Breast epithelium (tissue), 3 donors: ENCODE measurements around the gene ATP2B2.

ENCODE experiments used
- POLR2A ChIP-seq: fragments of 450-650 bp; IDR thresholded peaks from one replicate; pipeline ENCODE4 v1.6.1; 2016; ENCODE audit warnings: antibody characterized with exemption, mild to moderate bottlenecking, moderate library complexity
- TF ChIP-seq, protein P1 (sequence below), 3 donors: fragments of 450-650 bp; IDR thresholded peaks; one replicate each; pipeline ENCODE4 v1.5.1; 2016 to 2017; ENCODE audit warnings: antibody characterized with exemption in 3 of 3, mild to moderate bottlenecking in 3 of 3, moderate library complexity in 3 of 3

DNA sequence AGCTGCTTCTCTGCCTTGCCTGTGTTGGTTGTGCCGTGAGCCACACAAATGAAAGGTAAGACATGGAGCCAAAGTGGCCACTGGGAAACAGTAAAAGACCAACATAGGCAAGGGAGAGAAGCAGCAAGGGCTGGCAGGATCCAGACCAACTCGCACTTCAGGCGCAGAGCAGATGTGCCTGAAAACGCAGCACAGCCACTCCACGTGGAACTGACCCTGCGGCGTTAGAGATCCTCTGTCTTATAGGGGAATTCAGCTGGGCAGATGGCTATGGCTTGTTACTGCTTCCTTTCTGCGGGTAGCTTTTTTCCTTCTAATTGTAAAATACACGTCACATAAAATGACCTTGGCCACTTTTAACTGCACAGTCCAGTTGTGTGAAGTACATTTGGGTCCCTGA lies 202.3 kb downstream of the ATP2B2 start:
- TF ChIP-seq, protein P1, sequence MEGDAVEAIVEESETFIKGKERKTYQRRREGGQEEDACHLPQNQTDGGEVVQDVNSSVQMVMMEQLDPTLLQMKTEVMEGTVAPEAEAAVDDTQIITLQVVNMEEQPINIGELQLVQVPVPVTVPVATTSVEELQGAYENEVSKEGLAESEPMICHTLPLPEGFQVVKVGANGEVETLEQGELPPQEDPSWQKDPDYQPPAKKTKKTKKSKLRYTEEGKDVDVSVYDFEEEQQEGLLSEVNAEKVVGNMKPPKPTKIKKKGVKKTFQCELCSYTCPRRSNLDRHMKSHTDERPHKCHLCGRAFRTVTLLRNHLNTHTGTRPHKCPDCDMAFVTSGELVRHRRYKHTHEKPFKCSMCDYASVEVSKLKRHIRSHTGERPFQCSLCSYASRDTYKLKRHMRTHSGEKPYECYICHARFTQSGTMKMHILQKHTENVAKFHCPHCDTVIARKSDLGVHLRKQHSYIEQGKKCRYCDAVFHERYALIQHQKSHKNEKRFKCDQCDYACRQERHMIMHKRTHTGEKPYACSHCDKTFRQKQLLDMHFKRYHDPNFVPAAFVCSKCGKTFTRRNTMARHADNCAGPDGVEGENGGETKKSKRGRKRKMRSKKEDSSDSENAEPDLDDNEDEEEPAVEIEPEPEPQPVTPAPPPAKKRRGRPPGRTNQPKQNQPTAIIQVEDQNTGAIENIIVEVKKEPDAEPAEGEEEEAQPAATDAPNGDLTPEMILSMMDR (IDR thresholded peaks at IDR 0.05) = no peak
- TF ChIP-seq POLR2A = no peak
